Testis (tissue), 3 donors: Measurements from ENCODE around the gene TBX1. TPM values are rescaled to one million over a fixed set of nuclear protein-coding genes. Genes with fewer than 3 reads are reported as not detected.

Experiments
- DNase-seq: peaks from one replicate; pipeline ENCODE4 v3.0.0-alpha.2; 2019
- H3K27ac ChIP-seq, 2 donors: fragments of 200-600 bp; sonication (generic); one replicate each; pipeline ENCODE4 v1.5.1; 2019
- H3K27me3 ChIP-seq: fragments of 200-600 bp; sonication (generic); one replicate; pipeline ENCODE4 v1.5.1; 2019
- H3K36me3 ChIP-seq: fragments of 200-600 bp; sonication (generic); one replicate; pipeline ENCODE4 v1.5.1; 2017; ENCODE audit warnings: low read depth; ENCODE audit errors: missing control alignments
- H3K4me1 ChIP-seq: fragments of 200-600 bp; sonication (generic); one replicate; pipeline ENCODE4 v1.5.1; 2019
- H3K4me3 ChIP-seq, 2 donors: fragments of 200-600 bp; sonication (generic); one replicate each; pipeline ENCODE4 v1.5.1; 2017 to 2019
- H3K9me3 ChIP-seq: fragments of 200-600 bp; sonication (generic); one replicate; pipeline ENCODE4 v1.5.1; 2017
- POLR2A ChIP-seq: fragments of 450-650 bp; IDR thresholded peaks from one replicate; pipeline ENCODE4 v1.6.1; 2017; ENCODE audit warnings: antibody characterized with exemption, mild to moderate bottlenecking, moderate library complexity
- WGBS, 2 donors: methylation state at CpG; one replicate each; pipeline ENCODE4 v1.1.5; 2018; 5-methylcytosine and 5-hydroxymethylcytosine counted together
- intact Hi-C: fragments of 100-400 bp; cut with DNase I; formaldehyde crosslinking; loops from one replicate; pipeline ENCODE4 v1.15.1; 2023; ENCODE audit warnings: low total_unique reads
- polyA plus RNA-seq: library from polyadenylated mRNA; stranded (reverse); fragments of 350-450 nt; fragmentation: Illumina TruSeq; extraction: RNeasy Lipid Tissue Mini Kit (QIAGEN cat#74804); gene quantifications from one replicate; pipeline ENCODE4 v1.2.3, GENCODE V29; 2014; ENCODE audit warnings: low read depth, low replicate concordance; ENCODE audit not compliant: insufficient read depth
- total RNA-seq, 2 donors: library from RNA; depleted of rRNA; stranded (reverse); fragments of >200 nt; gene quantifications; one replicate each; pipeline ENCODE4 v1.2.3, GENCODE V29; 2016
- TF ChIP-seq, protein P1 (sequence below), 3 experiments: fragments of 450-650 bp in 2 of 3; fragments of 200-600 bp in 1 of 3; sonication (generic) in 1 of 3; IDR thresholded peaks; one replicate each; pipeline ENCODE4 v1.5.1; 2016 to 2019; ENCODE audit warnings: antibody characterized with exemption in 3 of 3, mild to moderate bottlenecking in 2 of 3, moderate library complexity in 1 of 3

TBX1 gene
- total and polyA plus RNA-seq, 3 donors from 2014 or later, result 18.1 to 43.4 (median 23.3) TPM

DNA sequence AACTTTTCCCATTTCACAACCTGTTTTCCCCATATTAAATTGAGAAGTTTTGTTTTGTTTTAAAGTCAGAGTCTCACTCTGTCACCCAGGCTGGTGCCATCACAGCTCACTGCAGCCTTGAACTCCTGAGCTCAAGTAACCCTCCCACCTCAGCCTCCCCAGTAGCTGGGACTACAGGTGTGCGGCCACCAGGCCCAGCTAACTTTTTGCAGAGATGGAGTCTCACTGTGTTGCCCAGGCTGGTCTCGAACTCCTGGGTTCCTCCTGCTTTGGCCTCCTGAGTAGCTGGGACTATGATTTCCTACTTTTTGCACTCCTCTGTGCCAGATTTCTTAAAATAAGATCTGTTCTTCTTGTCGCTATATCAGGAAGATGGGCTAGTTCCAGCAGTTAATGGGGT, 49.2 kb downstream of the TBX1 start:
- H3K4me3 ChIP-seq, result no peak overlapping the region
- intact Hi-C loops, result no loop called here
- no peak for TF ChIP-seq POLR2A
- TF ChIP-seq, protein P1, sequence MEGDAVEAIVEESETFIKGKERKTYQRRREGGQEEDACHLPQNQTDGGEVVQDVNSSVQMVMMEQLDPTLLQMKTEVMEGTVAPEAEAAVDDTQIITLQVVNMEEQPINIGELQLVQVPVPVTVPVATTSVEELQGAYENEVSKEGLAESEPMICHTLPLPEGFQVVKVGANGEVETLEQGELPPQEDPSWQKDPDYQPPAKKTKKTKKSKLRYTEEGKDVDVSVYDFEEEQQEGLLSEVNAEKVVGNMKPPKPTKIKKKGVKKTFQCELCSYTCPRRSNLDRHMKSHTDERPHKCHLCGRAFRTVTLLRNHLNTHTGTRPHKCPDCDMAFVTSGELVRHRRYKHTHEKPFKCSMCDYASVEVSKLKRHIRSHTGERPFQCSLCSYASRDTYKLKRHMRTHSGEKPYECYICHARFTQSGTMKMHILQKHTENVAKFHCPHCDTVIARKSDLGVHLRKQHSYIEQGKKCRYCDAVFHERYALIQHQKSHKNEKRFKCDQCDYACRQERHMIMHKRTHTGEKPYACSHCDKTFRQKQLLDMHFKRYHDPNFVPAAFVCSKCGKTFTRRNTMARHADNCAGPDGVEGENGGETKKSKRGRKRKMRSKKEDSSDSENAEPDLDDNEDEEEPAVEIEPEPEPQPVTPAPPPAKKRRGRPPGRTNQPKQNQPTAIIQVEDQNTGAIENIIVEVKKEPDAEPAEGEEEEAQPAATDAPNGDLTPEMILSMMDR (IDR thresholded peaks at IDR 0.05), result no peak
- H3K4me1 ChIP-seq, result peaks cover 28% of the 10 kb centered on the region
- 76 to 83% methylated on average over 3 of the region's 3 CpGs for WGBS, 2 donors
- H3K27me3 ChIP-seq, result no peaks in the 10 kb centered on the region
- H3K27ac ChIP-seq, result no peak overlapping the region
- no peaks in the 10 kb centered on the region for H3K9me3 ChIP-seq
- DNase-seq, result no peak
- no peaks in the 10 kb centered on the region for H3K36me3 ChIP-seq

GRCh38 chr22:19810381-19811201, 50.0 kb downstream of the TBX1 start:
- peak; percentile 64 for DNase-seq

DNA sequence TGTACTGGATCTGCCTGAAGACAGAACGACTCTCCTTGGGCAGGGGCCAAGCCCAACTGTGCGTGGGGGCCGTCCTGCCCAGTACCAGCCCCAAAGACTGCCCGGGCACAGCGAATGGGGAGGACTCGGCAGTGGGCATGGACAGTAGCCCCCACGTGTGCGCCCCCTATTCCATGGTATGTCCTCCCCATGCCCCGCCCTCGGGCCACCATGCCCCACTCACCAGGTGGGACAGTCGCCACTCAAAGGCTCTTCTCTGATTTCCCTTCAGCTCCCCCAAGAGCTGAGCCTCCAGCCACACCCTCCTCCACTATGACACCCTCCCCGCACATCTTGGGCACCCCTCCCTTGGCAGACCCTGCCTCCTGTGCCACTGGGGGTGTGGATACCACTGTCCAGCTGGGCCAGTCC, 50.6 kb downstream of the TBX1 start:
- Histone ChIP-seq H3K4me3 (no peak overlapping the region), H3K36me3 (no peaks in the 10 kb centered on the region), H3K27me3 (no peaks in the 10 kb centered on the region), H3K4me1 (peaks cover 28% of the 10 kb centered on the region), H3K27ac (no peak overlapping the region), H3K9me3 (no peaks in the 10 kb centered on the region)
- DNase-seq, result peak; percentile 63
- intact Hi-C loops, result no loop called here
- TF ChIP-seq POLR2A, result no peak
- TF ChIP-seq, protein P1 (IDR thresholded peaks at IDR 0.05), result no peak
- 37 to 50% methylated on average over 10 to 11 of the region's 12 CpGs for WGBS, 2 donors

More at GRCh38 chr22:19810381-19811201, 50.0 kb downstream of the TBX1 start:
- H3K4me3 ChIP-seq, result no peak overlapping the region
- peaks cover 28% of the 10 kb centered on the region for H3K4me1 ChIP-seq
- intact Hi-C loops, result no loop called here
- H3K27ac ChIP-seq, result no peak overlapping the region
- no peaks in the 10 kb centered on the region for H3K36me3 ChIP-seq
- no peaks in the 10 kb centered on the region for H3K9me3 ChIP-seq
- 56 to 60% methylated on average over 17 to 23 of the region's 23 CpGs for WGBS, 2 donors
- no peaks in the 10 kb centered on the region for H3K27me3 ChIP-seq
- TF ChIP-seq, protein P1 (IDR thresholded peaks at IDR 0.05), result no peak
- TF ChIP-seq POLR2A, result no peak

DNA sequence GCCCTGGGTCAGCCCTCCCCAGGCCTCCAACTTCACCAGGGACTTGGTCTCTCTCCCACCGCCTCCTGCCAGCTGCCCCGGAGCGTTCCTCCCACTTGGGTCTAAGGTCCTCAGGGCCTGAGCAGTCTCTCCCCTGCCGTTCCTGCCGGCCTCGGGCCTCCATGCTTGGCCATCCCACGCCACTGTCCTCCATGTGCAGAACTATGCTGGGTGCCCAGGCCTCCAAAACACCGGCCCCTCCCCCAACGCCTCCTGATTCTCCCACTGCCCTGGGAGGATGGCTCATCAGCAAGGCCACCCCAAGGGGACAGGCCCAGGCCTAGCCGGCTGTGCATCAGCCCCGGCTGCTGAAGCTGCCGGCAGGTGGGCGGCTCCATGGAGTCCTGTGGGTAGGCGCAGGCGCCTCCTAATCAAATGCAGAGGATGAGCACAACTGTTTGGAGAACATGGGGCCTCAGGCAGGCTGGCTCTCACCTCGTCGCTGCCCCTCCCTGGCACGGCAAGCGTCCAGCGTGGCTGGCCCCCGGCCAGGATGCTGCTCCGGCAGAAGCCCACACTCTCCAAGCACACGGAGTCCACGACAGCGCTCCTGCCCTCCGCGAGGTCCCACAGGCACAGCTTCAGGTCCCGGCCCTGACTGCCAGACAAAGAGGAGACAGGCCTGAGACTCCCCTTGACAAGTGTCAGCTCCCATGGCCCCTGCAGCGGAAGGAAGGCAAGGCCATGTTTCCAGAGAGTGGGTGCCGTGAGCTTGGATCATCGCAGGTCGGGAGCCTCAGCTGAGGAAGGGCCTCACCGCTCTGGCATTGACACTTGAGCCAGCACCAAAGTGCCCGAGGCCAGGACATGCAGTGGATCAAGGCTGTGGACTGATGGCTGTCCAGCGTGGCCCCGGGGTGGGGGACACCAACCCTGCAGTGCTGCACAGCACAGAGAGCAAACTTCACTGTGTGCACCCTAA, 51.5 kb downstream of the TBX1 start:
- H3K9me3 ChIP-seq, result no peaks in the 10 kb centered on the region
- no peak overlapping the region for H3K4me3 ChIP-seq
- 77 to 84% methylated on average over 17 to 36 of the region's 36 CpGs for WGBS, 2 donors
- no peak overlapping the region for H3K27ac ChIP-seq
- H3K4me1 ChIP-seq, result peaks cover 28% of the 10 kb centered on the region
- H3K36me3 ChIP-seq, result no peaks in the 10 kb centered on the region
- DNase-seq, result peak; percentile 11
- H3K27me3 ChIP-seq, result no peaks in the 10 kb centered on the region
- intact Hi-C loops, result no loop called here
- TF ChIP-seq, protein P1 (IDR thresholded peaks at IDR 0.05), result no peak
- TF ChIP-seq POLR2A, result no peak
